HG02970 (cell line): ENCODE measurements around the gene PTCD1.

Experiments
- ATAC-seq: cut with Tn5 transposase; IDR thresholded peaks from one replicate; pipeline ENCODE4 v1.9.1; 2021; ENCODE audit warnings: mild to moderate bottlenecking, moderate library complexity, moderate number of reproducible peaks; ENCODE audit not compliant: unreplicated experiment, low FRiP score

Gene PTCD1, protein sequence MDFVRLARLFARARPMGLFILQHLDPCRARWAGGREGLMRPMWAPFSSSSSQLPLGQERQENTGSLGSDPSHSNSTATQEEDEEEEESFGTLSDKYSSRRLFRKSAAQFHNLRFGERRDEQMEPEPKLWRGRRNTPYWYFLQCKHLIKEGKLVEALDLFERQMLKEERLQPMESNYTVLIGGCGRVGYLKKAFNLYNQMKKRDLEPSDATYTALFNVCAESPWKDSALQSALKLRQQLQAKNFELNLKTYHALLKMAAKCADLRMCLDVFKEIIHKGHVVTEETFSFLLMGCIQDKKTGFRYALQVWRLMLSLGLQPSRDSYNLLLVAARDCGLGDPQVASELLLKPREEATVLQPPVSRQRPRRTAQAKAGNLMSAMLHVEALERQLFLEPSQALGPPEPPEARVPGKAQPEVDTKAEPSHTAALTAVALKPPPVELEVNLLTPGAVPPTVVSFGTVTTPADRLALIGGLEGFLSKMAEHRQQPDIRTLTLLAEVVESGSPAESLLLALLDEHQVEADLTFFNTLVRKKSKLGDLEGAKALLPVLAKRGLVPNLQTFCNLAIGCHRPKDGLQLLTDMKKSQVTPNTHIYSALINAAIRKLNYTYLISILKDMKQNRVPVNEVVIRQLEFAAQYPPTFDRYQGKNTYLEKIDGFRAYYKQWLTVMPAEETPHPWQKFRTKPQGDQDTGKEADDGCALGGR

DNA sequence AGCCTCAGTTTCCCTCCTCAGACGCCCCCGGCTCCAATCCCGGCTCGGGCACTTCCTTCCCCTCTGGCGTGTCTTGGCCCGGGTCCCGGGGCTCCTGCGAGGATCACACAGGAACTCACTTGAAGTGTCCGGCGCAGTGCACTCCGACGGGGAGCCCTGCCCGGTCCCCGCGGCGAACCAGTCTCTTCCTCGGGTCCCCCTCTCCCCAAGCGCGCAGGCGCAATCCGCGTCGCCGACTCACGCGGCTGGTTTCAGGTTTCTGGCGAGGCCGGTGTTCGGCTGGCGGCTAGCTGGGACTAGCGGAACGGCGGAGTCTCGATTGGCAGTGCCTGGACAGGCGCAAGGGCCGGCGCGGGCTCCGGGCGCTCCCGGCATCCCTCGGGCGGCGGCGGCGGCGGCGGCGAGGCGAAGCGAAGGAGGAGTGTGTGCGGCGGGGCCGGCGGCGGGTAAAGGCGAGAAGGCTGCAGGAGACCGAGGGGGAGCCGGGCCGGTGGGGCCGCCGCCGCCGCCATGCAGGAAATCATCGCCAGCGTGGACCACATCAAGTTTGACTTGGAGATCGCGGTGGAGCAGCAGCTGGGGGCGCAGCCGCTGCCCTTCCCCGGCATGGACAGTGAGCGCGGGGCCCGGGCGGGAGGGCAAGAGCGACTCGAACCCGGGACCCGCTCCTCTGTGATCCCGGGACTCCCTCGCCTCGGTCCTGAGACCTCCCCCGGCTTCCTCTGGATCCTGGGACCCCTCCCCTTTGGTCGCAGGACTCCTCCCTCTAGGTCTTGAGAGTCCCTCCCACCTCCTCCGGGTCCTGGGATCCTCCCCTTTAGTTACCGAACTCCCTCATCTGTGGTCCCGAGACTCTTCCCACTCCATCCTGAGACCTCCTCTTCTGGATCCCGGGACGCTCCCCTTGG, at the start of gene PTCD1, which contains the start of gene CPSF4:
Gene PTCD1, minus strand, starts transcription at position 226 of the 908 bp plus-strand sequence. CDS start 3,556 bp downstream, outside the sequence.
Gene CPSF4, plus strand, starts transcription at position 371 of the 908 bp plus-strand sequence. Its CDS starts 140 bp downstream, at position 511.
- peak; percentile 81 for ATAC-seq

DNA sequence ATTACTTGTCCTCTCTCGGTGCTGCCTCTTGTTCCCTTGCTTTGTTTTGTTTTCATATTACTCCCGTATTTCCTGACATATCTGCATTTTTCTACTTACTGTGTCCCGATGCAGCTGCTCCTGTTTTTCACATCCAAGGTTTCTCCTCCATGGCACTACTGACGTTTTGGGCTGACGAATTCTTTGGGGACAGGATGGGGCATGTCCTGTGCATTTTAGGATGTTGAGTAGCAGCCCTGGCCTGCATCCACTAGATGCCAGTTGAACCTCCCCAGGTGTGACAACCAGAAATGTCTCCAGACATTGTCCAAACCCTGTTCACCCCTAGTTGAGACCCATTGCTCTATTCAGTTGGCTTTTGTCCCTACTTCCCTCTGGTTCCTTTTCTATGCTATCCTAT, 46.5 kb upstream of the PTCD1 start:
- no peak for ATAC-seq

DNA sequence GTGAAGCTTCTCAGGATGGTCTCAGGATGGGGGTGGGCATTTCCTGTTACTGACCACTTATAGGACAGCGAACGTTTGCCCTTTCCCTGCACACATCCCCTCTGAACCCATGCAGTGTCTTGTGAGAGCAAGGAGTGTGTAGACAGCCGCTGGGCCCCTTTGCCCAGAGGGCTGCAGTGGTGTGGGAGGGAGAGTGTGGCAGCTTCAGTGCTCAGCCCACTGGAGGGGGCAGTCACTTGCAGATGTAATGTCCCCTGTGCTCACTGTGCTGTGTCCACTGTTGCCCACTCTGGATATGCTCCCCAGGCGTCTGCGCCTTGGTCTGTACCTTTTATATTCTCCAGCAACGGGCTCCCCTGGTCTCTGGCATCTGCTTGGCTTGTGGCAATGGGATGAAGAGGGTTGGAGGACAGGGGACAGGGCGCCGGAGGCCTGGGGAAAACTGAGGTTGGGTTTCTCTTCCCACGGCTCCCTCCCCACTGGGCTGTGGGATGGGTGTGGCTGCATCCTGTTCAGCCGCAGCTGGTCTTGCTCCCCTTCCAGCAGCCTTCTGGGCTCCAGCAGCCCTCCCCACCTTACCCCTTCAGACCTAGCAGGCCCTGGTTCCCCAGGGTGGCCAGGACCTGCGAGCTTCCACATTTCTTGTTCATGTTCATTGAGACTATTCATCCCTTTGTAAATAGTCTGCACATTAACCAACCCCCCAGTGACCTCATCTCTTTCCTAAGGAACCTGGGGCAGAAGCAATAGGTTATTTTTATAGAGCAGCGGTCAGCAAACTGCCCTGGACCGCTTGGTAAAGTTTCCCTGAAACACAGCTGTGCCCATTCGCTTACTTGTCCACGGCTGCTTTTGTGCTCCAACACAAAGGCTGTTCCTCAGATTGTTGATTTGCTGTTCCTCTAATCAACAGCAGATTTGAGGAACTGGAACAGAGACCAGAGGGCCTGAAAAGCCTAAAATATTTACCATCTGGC, 40.2 kb upstream of the PTCD1 start:
- no peak for ATAC-seq

- ATAC-seq: no peak
Measured at GRCh38 chr7:99476107-99476506, 37.5 kb upstream of the PTCD1 start.

- ATAC-seq: no peak
Measured at GRCh38 chr7:99473315-99473596, 34.7 kb upstream of the PTCD1 start.

- peak; percentile 91 for ATAC-seq
Measured at GRCh38 chr7:99472561-99473314, 34.1 kb upstream of the PTCD1 start, which contains the start of gene ZNF789. ZNF789 (plus strand) TSS chr7:99472890; CDS start chr7:99476457, 3,567 bp downstream.

GRCh38 chr7:99469381-99470065, 30.9 kb upstream of the PTCD1 start:
- ATAC-seq: no peak

GRCh38 chr7:99468336-99468918, 29.8 kb upstream of the PTCD1 start:
- ATAC-seq: no peak

DNA sequence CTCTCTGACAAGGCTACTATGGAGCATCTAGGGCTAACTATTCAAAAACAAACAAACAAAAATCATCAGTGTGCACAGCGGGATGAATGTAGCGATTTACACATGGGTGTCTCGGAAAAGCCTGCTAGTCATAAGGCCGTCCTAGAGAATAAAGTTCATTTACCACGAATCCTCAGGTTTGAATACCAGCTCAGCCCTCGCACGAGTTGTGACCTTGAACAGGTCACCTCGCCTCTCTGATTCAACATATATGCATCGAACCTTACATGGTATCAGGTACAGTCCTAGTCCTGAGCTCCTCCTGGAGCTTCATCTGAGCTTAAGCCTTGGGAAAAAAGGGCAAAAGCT, 26.8 kb upstream of the PTCD1 start:
- ATAC-seq: no peak

- no peak for ATAC-seq
Measured at GRCh38 chr7:99461221-99461620, 22.6 kb upstream of the PTCD1 start.

DNA sequence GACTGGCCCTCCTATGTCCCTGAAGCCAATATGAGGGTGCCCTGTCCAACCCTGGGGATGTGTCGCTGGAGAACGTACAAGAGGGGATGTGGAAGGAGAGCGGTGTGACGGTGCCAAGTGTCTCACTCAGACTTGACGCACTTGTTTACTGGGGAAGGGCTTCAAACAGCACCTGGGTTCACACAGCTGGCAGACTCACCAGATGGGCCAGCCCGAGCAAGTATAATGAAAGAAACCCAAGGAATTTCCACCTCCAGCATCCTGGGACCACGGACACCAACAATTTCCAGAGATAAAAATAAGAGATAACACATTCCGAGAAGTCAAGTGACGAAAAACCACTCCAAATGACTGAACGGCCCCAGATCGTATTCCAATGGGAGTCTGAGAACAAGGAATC, 22.1 kb upstream of the PTCD1 start:
- no peak for ATAC-seq

- ATAC-seq: no peak
Measured at GRCh38 chr7:99459087-99459486, 20.5 kb upstream of the PTCD1 start.

GRCh38 chr7:99457650-99458493, 19.3 kb upstream of the PTCD1 start:
- no peak for ATAC-seq

DNA sequence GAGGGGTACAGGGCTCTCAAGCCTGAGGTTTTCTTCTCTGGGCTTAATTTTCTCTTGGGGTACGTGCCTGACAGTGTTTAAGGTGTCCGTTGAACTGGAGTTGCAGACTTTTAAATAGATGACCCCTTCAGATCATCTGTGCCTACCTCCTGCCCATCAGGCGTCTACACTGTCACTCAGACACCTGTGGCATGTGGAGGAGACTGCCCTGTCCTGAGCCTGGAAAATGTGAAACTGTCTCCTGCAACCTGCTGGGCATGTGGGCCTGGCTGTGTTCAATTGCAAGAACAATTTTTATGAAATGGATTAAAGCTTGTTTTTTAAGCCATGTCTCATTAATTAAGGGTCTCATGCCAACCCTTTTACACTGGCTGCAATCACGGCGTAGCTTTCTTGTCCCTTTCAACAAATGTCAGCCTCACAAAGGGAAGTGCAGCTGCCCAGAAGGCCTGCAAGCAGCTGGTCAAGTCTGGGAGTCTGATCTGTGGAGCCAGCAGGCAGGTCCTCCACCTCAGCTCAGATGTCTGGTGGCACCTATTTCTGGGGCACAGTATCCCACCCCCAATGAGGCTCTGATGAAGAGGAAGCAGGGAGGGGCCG, 18.6 kb upstream of the PTCD1 start:
- ATAC-seq: no peak

GRCh38 chr7:99456288-99456687, 17.7 kb upstream of the PTCD1 start:
- ATAC-seq: no peak

DNA sequence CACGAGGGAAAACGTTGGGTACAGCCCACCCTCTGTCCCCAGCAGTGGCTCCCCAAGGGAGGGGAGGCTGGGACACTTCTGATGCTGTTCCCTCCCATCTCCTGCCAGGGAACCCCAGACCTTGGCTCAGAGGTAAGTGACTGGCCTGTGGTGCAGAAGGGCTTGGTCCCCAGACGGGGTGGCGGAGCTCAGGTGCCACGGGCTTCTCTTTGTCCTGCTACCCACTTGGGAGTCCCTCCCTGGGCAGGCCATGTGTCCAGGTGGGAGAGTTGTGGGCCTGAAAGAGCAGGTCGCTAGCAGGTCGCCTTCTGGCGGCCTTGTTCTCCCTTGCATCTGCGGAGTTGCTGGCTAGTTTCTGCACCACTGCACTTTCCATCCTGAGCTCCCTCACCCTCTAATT, 17.3 kb upstream of the PTCD1 start:
- ATAC-seq: no peak

DNA sequence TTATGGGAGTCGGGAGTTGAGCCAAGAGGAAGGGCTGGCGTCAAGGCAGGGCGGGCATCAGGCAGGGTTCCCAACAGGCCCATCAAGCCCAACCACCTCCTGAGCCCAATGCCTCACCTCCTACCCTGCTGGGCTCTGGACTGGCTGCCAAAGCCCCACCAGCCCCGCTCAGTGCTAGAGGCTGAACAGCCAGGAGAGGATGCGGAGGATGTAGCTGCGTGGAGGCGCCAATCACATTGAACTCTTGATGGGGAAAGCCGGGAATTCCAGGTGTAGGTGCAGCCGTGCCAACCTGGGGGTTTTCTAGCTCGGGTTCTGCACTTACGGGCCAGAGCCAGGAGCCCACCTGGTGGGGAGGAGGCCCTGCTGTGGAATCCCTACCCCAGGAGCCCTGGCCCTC, 14.5 kb upstream of the PTCD1 start:
- no peak for ATAC-seq
